C4-2B (cell line): Measurements from ENCODE around the gene GALE.

Source experiments
- CTCF ChIP-seq: fragments of 450-650 bp; conservative IDR thresholded peaks from 2 replicates; pipeline ENCODE4 v1.5.1; 2017; ENCODE audit warnings: mild to moderate bottlenecking
- ZFX ChIP-seq: fragments of 450-650 bp; IDR thresholded peaks from 2 replicates; pipeline ENCODE4 v1.6.1; 2017

GRCh38 chr1:23748016-23748415 is 52.5 kb downstream of the GALE start:
- TF ChIP-seq CTCF: no peak
- TF ChIP-seq ZFX: no peak
